ENCODE results near the gene AMZ2.
A peak's percentile ranks its signal among the peaks of the same experiment; 100 is the strongest.
"Not testable (repeated sequence)": the region's sequence is repeated elsewhere in the genome, so short reads cannot be mapped to it uniquely, and the experiment has no call there.

Gene AMZ2

GRCh38 chr17:68247445-68248198, at the start of gene AMZ2:
Gene AMZ2, plus strand, starts transcription at chr17:68248043. Its CDS starts 2,145 bp downstream, at chr17:68250188.
- peak; percentile 95 to 96 for DNase-seq (ENCODE audit: low read depth in 2 of 2)

GRCh38 chr17:68198931-68199836, 48.7 kb upstream of the AMZ2 start:
- DNase-seq (ENCODE audit: low read depth in 2 of 2), result no peak

GRCh38 chr17:68199837-68200688, 47.8 kb upstream of the AMZ2 start:
- no peak for DNase-seq (ENCODE audit: low read depth in 2 of 2)

GRCh38 chr17:68200689-68201417, 47.0 kb upstream of the AMZ2 start:
- DNase-seq (ENCODE audit: low read depth in 2 of 2), result peak in 1 of 2 donors; percentile 64

GRCh38 chr17:68201418-68201771, 46.4 kb upstream of the AMZ2 start:
- not testable (repeated sequence) for DNase-seq (ENCODE audit: low read depth in 2 of 2)

- not testable (repeated sequence) for DNase-seq (ENCODE audit: low read depth in 2 of 2)
Measured at GRCh38 chr17:68202321-68202720, 45.5 kb upstream of the AMZ2 start.

- no peak for DNase-seq (ENCODE audit: low read depth in 2 of 2)
Measured at GRCh38 chr17:68204736-68205135, 43.1 kb upstream of the AMZ2 start.

GRCh38 chr17:68205251-68205807, 42.5 kb upstream of the AMZ2 start:
- peak; percentile 84 to 88 for DNase-seq (ENCODE audit: low read depth in 2 of 2)

GRCh38 chr17:68205808-68206720, 41.8 kb upstream of the AMZ2 start:
- DNase-seq (ENCODE audit: low read depth in 2 of 2), result no peak

- DNase-seq (ENCODE audit: low read depth in 2 of 2), result no peak
Measured at GRCh38 chr17:68207651-68208253, 40.1 kb upstream of the AMZ2 start.

GRCh38 chr17:68208651-68209050, 39.2 kb upstream of the AMZ2 start:
- not testable (repeated sequence) for DNase-seq (ENCODE audit: low read depth in 2 of 2)

GRCh38 chr17:68209191-68209900, 38.5 kb upstream of the AMZ2 start:
- not testable (repeated sequence) for DNase-seq (ENCODE audit: low read depth in 2 of 2)

GRCh38 chr17:68210570-68211315, 37.1 kb upstream of the AMZ2 start:
- no peak for DNase-seq (ENCODE audit: low read depth in 2 of 2)

- DNase-seq (ENCODE audit: low read depth in 2 of 2), result not testable (repeated sequence)
Measured at GRCh38 chr17:68213428-68214411, 34.1 kb upstream of the AMZ2 start.

- DNase-seq (ENCODE audit: low read depth in 2 of 2), result not testable (repeated sequence)
Measured at GRCh38 chr17:68215453-68215852, 32.4 kb upstream of the AMZ2 start.

GRCh38 chr17:68219429-68219828, 28.4 kb upstream of the AMZ2 start:
- DNase-seq (ENCODE audit: low read depth in 2 of 2), result not testable (repeated sequence)

GRCh38 chr17:68220186-68220585, 27.7 kb upstream of the AMZ2 start:
- DNase-seq (ENCODE audit: low read depth in 2 of 2), result not testable (repeated sequence)
